Fibroblast of mammary gland (primary cell): ENCODE results near the gene CDH23.

Experiments used
- DNase-seq: peaks from one replicate; pipeline ENCODE4 v3.0.0-alpha.2; 2010; ENCODE audit warnings: low read depth
- H3K4me3 ChIP-seq: 2 replicates; pipeline ENCODE4 v1.5.1; 2011; ENCODE audit warnings: low read depth, mild to moderate bottlenecking, low read length, moderate library complexity; ENCODE audit not compliant: control insufficient read depth
- TF ChIP-seq, protein P1 (sequence below): conservative IDR thresholded peaks from 2 replicates; pipeline ENCODE4 v1.5.1; 2011; ENCODE audit warnings: low read depth, low read length, inconsistent platforms; ENCODE audit not compliant: control insufficient read depth, insufficient read depth

CDH23 gene

DNA sequence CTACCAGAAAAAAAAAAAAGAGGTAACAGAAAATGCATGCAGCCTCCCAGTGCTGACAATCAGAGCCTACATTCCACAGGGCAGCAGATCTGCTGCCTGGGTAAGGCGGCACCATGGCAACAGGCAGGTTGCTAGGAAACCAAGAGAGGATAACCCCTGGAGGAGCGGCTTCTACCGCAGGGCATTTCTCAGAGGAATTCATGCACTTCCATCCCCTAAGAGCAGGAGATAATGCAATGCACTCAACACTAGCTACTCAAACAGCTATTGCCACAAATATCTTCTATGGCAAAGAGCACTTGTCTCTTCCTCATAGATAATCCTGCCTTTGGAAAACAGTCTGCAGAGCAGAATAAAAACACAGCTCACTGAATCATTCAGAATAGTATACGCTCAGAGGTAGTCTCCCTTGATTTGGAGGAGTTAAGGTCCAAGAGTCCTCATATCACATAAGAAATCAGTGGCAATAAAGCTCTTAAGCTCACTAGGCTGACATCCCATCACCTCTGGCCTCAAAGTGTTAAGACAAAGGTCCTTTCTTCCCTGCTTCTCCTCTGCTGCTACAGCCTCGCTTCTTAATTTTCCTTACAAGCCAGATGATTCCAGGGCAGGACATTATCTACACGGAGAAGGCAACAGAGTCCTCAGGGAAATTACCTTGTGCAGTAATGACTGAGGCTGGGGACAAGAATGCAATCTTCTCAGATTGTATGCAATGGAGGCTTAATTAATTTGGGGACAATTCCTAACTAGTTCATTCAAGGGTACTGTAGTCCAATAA, 443.6 kb downstream of the CDH23 start:
- DNase-seq = peak; percentile 85
- TF ChIP-seq, protein P1, sequence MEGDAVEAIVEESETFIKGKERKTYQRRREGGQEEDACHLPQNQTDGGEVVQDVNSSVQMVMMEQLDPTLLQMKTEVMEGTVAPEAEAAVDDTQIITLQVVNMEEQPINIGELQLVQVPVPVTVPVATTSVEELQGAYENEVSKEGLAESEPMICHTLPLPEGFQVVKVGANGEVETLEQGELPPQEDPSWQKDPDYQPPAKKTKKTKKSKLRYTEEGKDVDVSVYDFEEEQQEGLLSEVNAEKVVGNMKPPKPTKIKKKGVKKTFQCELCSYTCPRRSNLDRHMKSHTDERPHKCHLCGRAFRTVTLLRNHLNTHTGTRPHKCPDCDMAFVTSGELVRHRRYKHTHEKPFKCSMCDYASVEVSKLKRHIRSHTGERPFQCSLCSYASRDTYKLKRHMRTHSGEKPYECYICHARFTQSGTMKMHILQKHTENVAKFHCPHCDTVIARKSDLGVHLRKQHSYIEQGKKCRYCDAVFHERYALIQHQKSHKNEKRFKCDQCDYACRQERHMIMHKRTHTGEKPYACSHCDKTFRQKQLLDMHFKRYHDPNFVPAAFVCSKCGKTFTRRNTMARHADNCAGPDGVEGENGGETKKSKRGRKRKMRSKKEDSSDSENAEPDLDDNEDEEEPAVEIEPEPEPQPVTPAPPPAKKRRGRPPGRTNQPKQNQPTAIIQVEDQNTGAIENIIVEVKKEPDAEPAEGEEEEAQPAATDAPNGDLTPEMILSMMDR = no peak
- H3K4me3 ChIP-seq = no peak overlapping the region

DNA sequence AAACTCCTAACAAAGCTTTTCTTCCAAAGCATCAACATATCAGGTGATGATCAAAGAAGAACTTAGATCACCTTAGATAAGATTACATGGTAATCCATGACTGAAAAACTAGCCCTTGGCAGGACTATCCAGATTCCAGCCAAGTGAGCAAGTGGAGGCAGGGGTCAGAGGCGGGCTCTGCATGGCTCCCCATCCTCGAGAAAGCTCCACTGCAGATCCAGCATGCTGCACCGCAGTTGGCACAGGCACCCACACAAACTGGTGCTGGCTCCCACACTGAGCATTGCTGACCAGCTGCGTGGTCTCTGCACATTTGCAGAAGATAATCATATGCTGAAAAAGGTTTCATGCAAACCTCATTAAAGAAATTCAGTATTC, 444.2 kb downstream of the CDH23 start:
- H3K4me3 ChIP-seq = no peak overlapping the region
- DNase-seq = no peak
- TF ChIP-seq, protein P1 = no peak

DNA sequence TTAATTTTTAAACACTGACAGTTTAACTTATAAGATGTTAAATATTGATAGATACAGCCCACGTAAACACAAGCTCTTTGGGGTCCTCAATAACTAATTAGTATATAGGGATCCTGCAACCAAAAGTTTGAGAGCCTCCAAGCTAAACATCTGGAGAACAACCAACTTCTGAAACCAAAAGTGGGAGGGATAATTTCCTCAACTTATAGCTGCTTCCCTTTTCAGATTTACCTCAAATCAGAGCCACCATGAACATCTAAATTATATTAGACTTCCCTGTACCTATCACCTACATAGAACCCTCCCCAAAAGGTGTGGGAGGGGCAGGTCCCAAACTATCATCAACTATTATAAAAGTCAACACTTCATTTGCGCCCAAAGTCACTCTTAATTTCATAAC, 445.7 kb downstream of the CDH23 start:
- TF ChIP-seq, protein P1 = no peak
- no peak overlapping the region for H3K4me3 ChIP-seq
- no peak for DNase-seq

DNA sequence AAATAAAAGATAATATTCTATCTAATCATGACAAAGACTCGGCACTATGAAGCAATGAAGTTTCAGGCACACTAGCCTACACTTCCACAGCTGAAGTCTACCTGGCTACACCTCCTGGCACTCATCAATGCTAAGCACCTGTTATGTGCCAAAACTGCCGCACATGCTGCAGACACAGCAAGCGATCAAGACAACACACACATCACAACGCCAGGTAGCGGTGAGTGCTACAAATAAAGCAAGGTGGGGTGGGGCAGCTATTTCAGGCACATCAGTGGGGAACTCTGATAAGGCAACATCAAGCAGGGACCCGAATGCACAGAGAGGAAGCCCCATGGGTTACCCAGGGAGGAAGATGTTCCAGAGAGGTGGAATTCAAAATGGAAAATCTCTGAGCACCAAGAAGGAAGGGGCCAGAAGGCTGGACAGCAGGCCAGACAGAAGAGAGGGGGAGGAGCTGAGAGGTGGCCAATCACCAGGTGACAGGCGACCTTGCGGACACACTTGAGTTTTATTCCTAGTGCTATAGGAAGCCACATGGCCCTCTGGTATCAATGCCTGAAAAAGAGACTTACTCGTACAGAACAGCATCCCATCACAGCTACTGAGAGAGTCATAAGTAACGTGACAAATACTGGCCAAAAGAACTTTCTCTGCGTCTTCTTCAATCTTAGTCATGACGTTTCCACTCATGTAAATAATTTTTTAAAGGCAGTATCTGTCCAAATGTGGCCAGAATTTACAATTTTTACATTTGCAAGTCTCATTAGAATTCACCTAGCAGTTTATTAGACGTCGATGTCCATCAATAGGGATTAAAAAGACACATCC, 446.4 kb downstream of the CDH23 start:
- no peak overlapping the region for H3K4me3 ChIP-seq
- TF ChIP-seq, protein P1 = no peak
- no peak for DNase-seq

DNA sequence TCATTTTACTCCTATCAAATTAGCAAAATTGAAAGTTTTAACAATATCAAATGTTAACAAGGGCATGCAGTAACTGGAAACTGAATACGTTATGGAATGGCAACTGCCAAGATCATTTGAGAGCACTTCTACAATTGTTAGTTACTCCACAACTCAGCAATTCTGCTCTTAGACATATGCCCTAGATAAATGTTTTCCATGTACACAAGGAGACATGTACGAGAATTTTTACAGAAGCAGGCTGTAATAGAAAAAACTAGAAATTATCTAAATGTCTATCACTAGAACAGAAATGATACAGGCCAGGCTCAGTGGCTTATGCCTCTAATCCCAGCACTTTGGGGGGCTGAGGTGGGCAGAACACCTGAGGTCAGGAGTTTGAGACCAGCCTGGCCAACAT, 447.4 kb downstream of the CDH23 start:
- H3K4me3 ChIP-seq = no peak overlapping the region
- TF ChIP-seq, protein P1 = no peak
- no peak for DNase-seq

DNA sequence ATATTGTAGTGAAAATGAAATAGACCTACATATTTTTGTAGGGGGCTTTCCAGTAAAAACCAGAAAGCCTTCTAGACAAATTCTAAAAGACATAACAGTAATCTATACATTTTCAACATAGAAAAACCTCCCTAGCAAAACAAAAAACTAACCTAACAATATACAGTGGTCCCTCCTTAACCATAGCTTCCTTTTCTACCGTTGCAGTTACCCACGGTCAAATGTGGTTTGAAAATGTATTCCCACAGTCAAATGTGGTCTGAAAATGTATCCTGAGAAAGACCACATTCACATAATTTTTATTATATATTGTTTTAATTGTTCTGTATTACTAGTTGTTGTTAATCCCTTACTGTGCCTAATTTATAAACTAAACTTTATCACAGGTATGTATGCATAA, 448.0 kb downstream of the CDH23 start:
- DNase-seq = no peak
- no peak overlapping the region for H3K4me3 ChIP-seq
- TF ChIP-seq, protein P1 = no peak
